Measurements from ENCODE around the gene MSL1.

The MSL1 gene

DNA sequence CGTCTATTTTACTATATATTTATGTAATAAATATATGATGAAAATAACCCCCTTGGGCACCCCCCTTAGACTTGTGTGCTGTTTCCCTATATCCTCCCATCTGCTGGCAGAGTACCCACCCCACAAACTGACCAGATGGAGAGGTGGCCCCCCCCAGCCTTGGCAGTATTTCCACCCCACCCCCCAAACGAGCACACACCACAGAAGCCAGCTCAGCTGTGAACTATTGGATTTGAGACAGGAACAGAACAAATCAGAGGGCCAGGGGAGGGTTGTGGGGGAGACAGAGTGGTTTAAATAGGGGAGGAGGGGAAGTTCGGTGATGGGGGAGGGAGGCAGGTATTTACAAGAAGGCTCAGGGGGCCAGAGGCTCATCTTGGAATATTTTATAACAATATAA is 29.2 kb upstream of the MSL1 start:
- DNase-seq: no peak

DNA sequence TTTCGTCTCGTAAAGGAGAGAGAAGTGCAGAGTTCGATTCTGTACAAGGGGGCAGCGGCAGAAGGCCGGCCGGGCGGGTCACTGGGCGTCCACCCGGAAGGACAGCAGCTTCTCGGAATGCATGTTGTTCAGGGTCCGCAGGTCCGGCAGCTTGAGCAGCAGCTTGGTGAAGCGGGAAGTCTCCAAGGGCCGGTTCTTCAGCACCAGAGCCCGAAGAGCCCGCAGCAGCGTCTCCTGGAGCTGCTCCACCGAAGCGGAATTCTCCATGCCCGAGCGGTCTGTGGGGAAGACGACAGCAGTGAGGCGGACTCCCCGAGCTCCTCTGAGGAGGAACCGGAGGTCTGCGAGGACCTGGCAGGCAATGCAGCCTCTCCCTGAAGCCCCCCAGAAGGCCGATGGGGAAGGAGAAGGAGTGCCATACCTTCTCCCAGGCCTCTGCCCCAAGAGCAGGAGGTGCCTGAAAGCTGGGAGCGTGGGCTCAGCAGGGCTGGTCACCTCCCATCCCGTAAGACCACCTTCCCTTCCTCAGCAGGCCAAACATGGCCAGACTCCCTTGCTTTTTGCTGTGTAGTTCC is 28.7 kb upstream of the MSL1 start:
- DNase-seq: no peak

DNA sequence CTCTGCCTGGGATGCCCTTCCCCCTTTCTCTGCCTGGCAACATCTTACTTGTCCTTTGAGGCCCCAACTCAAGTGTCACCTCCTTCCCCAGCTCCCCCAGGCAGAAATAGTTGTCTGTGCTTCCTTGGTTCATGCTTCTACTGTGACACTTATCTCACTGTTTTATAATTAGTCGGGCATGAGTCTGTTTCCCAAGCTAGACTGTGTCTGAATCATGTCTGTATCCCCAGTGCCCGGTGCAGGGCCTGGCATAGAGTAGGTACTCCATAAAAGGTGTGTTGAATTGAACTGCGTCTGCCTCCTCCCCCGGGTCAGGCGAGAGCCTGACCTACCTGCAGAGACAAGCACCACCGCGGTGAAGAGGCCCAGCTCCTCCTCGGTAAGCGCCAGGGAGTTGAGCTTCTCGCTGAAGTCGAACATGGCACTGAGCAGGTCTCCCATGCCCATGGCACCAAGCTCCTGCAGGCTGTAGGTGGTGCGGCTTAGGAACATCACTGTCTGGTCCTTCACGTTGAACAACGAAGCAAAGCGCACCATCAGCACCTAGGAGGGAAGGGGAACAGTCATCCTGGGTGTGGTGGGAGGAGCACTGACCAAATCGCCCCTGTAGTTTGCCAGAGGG is 28.1 kb upstream of the MSL1 start:
- DNase-seq: no peak

DNA sequence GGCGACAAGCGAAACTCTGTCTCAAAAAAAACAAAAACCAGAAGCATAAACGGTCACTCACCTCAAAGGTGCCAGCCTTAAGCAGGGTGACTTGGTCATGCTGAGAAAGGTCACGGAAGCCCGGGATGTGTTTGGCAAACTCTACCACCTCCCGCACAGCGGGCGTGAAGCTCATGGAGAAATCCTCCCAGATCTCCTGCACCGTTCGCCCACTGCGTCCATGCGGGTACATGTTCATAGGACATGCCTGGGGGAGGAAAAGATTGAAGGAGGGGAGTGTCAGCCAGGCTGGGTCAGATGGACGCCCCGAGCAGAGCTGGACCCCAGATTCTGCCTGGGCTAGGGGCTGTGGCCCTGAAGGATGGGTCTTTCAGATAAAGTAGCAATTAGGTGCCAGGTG is 26.9 kb upstream of the MSL1 start:
- DNase-seq: no peak

DNA sequence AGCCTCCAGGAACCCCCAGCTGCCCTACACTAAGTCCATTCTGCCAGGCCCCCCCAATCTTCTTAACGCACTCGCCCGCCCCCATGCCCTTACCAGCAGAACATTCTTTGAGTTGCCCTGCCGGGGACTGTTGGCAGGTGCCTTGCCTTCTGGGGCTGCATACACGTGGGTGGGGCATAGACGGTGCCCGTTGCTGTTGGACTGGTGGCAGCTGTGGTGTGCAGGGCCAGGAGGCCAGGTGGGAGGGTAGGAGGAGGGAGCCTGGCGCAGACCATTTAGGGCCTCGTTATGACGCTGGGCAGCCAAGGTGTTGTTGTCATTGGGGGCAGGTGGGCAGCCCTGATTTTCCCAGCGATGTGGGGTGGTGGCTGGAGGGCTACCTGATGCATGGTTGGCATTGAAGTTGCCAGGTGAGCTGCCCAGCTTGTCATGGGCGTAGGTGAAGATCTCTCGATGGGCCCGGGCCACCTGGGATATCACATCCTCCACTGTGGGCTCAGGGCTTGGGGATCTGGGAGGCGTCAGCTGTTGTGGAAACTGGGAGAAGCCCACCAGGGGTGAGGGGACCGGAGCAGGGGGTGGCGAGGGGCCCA is 26.3 kb upstream of the MSL1 start:
- DNase-seq: no peak

DNA sequence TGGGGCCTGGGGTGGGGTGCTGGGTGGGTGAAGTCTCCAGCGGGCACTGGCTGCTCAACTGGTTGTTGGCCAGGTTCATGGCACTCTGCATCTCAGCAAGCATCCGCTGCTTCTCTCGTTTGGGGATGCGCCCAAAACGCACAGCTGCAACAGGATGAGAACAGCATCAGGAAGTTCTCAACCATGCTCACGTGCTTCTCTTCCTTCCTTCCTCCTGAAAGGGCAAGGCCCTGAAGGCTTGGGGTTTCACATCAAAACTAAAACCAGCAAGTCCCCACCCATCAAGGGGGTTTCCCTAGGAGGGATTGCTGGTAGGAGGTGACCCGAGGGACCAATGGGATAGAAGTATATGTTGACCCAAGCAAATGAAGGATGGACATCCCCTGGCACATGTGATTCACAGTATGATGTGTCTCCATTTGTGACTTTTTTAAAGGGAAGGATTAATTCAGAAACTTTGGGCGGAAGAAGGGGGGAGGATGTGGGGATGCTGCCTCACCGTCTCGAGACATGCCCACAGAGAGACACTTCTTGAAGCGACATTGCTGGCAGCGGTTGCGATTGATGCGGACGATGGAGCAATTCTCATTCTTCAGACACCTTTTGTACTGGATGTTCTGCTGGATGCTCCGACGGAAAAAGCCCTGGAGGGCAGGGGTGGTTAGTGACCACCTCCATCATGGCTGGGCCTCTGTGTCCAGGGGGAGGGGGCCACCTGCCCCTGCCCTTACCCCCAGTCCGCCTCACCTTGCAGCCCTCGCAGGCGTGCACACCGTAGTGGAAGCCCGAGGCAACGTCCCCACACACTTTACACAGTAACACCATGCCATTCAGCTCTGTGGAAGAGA is 25.6 kb upstream of the MSL1 start:
- peak; percentile 72 for DNase-seq

DNA sequence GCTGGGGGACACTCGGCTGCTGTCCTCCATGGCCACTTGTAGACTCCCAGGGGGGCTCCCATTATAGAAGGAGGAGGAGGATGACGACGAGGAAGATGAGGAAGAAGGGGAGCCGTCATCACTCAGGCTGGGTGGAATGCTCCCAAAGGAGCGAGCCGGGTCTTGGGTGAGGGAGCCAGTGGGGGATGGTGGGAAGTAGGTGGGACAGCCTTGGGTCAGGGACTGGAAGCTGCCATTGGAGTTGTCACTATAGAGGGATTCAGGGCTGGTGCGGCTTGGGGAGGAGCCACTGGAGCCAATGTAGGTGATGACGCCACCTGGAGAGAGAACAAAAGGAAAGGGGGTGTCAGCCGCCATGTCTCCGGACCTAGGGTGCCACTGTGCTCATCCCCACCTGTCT is 24.7 kb upstream of the MSL1 start:
- DNase-seq: no peak

DNA sequence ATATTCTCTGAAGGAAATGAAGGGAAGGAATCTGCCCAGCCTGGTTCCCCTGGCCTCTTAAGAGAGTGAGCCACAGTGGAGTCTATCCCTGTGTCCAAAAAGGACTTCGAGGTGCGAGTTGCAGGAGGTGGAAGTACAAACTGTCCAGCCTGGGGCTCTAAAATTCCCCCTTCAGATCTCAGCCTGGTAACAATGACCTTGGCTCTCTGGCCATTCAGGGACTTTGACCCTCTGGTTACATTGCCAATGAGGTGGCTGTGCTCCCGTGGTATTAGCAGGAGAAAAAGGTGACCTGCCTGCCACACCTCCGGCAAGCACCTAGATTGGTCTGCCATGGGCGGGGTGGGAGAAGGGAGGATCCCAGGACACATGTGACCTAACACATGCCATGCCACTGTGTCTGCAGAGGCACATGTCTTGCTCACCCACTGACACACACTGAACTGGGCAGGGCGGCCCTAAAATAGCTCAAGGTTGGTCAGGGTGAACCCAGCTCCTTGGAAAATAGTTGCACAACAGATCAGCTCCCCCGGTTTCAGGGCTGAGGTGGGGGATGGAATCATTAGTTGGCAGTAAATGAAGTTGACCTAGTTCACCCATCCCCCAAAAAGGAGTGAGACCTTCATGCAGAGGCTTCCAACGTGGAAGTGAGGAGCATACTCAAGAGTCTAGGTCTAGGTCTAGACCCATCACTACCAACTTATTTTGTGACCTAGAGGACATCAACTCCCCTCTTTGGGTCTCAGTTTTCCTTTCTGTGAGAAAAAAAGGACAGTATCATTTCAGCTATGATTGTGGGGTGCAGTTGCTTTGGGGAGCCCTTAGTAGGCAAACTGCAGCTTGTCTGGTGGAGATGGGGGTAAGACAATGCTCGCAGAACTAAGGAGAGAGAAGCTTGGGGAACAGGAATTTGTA is 23.6 kb upstream of the MSL1 start:
- DNase-seq: no peak

DNA sequence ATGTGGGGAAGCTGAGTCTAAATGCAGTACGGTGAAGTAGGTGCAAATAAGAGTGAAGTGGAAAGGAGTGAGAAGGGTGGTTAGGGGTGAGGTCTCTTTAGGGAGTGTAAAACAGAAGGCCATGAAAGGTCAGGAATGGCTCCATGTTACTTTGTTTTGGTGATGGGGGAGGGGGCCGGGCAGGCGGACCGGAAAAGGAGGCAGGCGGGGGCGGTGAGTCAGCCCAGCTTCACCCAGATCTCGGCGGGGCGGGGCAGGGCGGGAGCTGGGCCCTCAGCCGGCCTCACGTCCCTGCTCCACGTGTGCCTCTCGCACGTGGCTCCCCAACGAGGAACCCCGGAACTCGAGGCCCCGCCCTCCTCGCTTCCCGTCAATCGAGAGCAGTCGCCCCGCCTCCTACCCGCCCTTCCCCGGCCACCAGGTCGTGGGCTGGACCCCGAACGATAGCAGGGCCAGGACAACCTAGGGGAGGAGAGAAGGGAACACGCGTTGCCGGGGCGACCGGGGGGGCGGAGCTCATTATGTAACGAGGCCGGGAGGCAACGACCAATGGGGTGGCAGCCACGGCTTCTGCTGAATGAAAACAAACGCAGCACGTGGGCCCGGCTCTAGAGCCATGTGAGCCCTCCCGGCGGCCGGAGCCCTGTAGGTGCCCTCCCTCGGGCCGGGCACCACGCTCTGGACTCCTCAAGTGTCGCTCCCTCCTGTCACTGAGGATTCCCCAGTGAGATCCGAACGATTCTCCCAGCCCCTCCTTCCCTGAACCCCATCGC is 22.7 kb upstream of the MSL1 start:
- peak; percentile 100 for DNase-seq

DNA sequence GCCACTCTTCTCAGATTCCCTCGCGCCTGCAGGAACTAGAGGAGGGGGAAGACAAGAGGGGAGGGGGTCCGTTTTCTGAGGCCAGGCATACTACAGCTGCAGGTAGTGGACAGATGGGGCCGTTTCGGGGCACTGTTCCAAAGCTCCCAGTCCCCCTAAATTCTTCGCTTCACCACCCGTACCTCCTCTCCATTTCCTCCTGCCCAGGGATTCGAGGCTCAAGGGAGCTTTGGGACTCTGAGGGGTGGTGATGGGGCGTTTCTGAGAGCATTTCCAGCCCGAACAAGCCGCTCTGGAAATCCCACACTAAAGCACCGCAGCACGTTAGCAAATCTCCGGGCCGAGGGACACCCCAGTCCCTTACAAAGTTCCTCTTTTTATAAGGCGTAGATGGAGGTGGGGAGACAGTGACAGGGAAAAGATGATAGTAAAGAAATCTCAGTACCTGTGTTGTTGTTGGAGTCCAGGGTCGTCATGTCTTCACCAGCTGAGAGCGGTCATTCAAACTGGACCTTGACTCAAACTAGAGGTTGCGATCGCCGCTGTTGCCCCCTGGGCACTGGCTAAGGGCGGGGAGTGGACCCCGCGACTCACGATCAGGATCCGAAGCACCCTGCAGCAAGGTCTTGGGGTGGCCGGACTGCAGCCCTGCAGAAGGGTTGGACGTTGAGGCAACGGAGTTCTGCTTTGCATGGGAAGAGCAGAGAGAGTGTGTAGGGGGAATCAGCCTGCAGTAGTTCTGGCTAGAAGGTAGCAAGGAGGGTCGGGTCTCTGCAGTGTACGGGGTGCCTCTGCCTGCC is 22.0 kb upstream of the MSL1 start:
- DNase-seq: no peak

DNA sequence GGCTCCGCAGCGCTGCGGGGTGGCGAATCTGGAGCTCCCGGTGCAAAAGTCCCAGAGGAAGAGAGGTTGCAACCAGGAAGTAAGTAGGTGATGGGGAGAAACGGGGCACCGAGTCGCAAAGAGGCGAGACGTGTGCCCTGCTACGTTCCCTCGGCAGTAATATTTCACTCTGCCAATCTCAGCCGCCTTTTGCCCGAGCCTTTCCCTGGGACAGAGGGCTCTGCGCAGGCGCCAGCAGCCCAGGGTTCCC is 21.4 kb upstream of the MSL1 start, which contains the start of gene NR1D1:
Gene NR1D1 (minus strand): TSS at position 171 of the 250 bp plus-strand sequence. CDS start 495 bp downstream, outside the sequence.
- no peak for DNase-seq

DNA sequence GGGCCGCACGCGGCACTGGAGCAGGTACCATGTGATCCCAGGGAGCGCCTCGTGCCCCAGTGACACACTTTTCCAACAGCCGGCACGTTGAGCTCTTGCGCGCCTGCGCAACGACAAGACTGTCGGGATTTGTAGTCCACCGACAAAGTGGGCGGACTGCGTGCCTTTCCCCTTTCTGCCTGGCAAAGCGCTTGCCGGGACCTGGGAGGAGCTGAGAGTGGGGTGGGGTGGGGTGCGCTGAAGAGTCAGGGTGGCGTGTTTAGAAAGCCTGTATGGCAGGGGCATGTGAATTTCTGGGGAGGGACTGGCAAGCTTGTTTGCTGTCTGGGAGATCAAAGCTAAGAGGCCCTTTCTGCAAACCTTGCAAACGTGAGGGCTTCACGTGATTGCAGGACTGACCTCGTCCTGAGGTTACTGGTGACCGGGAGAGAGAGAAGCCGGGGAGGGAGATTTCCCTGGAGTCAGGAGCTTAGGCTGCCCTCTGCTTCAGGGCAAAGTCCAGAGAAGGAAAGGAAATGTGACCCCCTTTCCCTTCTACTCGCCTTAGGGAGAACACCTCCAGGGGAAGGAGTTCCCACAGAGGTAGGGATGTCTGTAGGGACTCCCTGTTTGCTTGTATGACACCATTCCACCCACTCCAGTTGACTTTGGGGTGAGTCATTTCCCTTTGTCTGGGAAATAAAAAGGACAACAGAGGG is 21.0 kb upstream of the MSL1 start:
- peak; percentile 89 for DNase-seq

DNA sequence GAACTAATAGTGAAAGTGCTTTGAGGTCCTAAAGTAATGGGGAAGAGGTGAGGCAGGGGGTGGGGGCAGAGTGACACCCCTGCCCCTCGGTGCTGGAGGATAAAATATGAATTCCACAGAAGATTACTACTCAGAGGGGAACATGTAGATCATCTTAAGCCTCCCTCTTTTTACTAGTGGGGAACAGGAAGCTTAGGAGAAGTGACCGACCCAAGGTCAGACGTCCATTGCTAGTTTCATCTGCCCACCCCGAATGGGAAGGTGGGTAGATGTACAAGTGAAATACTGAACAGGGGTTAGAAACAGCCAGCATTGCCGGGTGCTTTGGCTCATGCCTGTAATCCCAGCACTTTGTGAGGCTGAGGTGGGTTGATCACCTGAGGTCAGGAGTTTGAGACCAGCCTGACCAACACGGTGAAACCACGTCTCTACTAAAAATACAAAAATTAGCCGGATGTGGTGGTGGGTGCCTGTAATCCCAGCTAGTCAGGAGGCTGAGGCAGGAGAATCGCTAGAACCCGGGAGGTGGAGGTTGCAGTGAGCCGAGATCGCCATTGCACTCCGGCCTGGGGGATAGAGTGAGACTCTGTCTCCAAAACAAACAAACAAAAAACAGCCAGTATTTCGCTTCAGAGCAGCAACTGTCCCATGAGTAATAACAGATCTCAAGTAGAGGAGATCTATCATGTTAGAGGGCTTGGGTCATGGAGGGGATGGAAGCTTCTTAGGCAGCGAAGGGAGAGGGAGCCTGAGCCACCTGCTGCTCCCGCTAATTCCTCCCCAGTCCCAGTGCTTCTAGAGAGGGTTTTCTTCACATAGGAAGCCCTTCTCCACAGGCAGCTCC is 20.2 kb upstream of the MSL1 start:
- no peak for DNase-seq

DNA sequence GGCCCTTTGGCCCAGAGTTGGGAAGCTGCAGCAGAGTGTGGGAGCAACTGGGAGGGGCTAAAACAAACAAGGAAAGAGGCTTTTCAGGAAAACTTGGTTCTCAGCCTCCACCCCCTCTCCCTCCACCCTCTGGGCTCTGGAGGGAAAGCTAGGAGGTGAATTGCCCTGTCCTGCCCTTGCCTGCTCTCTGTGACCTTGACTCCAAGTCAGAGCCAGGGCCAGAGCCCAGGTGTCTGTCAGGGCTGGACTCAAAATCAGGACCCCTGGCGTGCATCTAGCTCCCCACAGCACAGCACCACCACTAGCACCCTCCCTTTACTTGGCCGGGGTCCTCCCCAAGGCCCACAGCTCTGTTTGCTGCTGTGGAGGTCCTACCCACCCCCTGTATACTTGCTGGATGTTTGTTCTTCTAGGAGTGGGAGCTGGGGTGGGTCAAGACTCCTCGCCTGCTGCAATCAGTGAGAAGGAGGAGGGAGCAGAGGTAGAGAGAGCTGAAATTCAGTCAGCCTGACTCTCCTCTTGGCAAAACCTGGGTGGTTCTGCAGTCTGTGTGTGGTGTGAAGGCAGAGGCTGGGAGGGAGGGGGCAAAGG is 18.6 kb upstream of the MSL1 start:
- DNase-seq: no peak

DNA sequence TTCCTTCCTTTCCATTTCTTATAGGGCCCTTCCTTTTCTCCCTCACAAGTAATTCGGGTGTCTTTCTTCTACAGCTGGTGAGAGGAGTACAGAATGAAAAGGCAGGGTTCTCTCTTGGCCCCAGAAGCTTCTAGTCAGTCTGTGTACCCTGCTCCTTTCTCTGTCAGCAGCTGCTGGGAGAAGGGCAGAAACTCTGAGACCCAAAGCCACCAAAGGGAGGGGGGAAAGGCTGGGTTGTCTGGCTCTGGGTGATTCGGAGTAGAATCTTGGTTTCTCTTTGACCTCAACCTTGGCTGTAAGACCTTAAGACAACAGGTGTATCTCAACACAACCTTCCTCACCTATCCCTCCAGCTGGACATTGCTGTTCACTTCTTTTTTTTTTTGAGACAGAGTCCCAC is 18.1 kb upstream of the MSL1 start:
- no peak for DNase-seq

DNA sequence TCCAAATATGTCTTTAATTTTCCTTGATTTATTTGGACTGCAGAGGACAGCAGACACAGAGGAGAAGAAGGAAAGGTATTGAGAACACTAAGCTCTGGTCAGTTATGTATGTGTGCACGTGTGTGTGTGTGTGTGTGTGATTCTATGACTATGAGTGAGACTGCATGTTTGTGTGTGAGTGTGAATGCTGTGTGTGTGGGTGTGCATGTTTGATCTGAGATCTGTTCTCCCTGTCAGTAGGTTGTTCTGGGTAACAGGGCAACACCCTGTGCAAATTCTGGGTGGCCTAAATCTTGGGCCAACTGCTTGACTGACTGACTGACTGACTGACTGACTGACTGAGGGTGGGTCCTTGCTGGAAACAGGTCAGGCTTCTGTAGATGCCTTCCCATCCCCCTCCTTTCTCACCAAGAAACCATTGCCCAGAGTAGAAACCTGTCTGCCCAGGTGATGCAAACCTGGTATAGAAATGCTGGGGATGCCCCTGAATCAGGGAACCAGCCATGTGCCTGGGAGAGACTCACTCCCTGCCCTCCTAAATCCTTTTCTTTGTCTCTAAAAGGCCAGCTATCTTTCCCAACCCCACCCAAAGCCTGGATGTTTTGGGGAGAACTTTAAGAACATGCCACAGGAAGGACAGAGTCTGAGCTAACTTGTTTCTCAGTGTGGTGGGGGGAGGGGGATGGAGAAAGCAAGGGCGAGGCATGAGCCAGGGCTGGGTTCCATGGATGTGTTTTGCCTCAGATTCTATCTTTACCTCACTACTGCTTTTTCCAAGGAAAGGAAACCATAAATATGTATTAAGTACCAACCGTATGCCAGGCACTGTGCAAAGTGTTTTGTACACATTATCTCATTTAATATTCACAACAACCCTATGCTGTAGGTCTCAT is 16.9 kb upstream of the MSL1 start:
- DNase-seq: no peak

DNA sequence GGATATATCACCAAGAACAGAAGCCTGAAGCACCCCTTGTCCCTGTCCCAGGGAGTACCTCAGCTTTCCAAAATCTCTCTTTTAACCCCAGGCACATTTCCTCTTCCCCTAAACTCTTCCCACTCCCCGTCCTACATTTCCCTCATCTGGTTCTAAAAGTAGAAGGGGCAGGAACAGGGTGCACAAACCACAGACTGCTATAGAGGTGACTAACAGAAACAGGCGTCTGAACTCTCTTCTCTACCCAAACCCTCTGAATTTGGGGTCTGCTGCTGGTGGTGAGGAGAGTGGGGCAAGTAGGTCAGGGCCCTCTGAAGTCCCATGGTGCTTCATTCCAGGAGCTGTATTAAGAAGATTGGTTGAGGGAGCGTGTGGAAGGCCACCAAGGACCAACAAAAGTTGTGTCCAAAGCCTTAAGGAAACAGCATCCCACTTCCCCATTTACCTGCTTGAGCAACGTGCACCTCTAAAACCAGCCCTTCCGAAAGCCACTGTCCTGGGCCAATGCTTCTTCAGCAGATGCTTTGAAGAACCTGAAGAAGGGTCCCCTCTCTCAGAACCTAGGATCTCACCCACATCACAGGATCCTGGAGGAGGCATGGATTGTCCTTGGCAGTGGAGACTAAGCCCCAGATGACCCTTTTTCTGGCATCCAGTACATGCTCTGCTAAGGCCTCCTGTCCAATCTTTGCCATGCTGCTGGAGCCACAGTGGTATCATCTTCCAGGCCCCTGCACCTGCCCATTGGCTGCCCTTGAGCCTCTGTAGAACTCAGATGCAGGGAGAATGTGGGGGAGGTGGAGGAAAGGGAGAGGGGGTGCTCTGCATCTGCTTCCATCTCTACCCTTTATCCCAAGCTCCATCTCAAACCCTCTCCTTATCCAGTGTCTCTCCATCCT is 15.7 kb upstream of the MSL1 start:
- DNase-seq: no peak

Measured in activated effector memory CD4-positive, alpha-beta T cell treated with Interleukin-2 at 50 U/mL for 16 hours (primary cell).